Astrocyte (in vitro differentiated cells and primary cell): ENCODE data around the gene SLC38A8. TPM values are rescaled to one million over a fixed set of nuclear protein-coding genes. Genes with fewer than 3 reads are reported as not detected.

Source experiments
- DNase-seq: peaks from one replicate; pipeline ENCODE4 v3.0.0-alpha.2; 2010; ENCODE audit warnings: low read depth
- FAIRE-seq: peaks from 2 replicates; lab custom pipeline; 2011; peaks lifted over from hg19 to GRCh38; lab: Jason Lieb, UNC
- H2AFZ ChIP-seq: 2 replicates; pipeline ENCODE4 v1.6.0; 2012; ENCODE audit warnings: low read depth, low read length, inconsistent platforms
- H3K27ac ChIP-seq: 2 replicates; pipeline ENCODE4 v1.5.1; 2011; ENCODE audit warnings: low read depth, low read length, inconsistent platforms
- H3K27me3 ChIP-seq: 2 replicates; pipeline ENCODE4 v1.6.0; 2011; ENCODE audit warnings: low read length, inconsistent platforms; ENCODE audit not compliant: insufficient read depth
- H3K36me3 ChIP-seq: 2 replicates; pipeline ENCODE4 v1.5.1; 2011; ENCODE audit warnings: low read length, inconsistent platforms; ENCODE audit not compliant: insufficient read depth
- H3K4me1 ChIP-seq: 2 replicates; pipeline ENCODE4 v1.5.1; 2011; ENCODE audit warnings: low read length, inconsistent platforms; ENCODE audit not compliant: insufficient read depth
- H3K4me2 ChIP-seq: 2 replicates; pipeline ENCODE4 v1.6.0; 2012; ENCODE audit warnings: low read length, inconsistent platforms
- H3K4me3 ChIP-seq: 2 replicates; pipeline ENCODE4 v1.5.1; 2011; ENCODE audit warnings: low read depth, mild to moderate bottlenecking, low read length, inconsistent platforms; ENCODE audit not compliant: insufficient read depth
- H3K79me2 ChIP-seq: 2 replicates; pipeline ENCODE4 v1.6.0; 2012; ENCODE audit warnings: mild to moderate bottlenecking, low read length, inconsistent platforms; ENCODE audit not compliant: insufficient read depth
- H3K9ac ChIP-seq: 2 replicates; pipeline ENCODE4 v1.6.0; 2012; ENCODE audit warnings: mild to moderate bottlenecking, low read length, inconsistent platforms
- H3K9me3 ChIP-seq: 2 replicates; pipeline ENCODE4 v1.5.1; 2012; ENCODE audit warnings: low read depth, mild to moderate bottlenecking, low read length, inconsistent platforms; ENCODE audit not compliant: insufficient read depth
- H4K20me1 ChIP-seq: 2 replicates; pipeline ENCODE4 v1.6.0; 2012; ENCODE audit warnings: low read length, inconsistent platforms; ENCODE audit not compliant: insufficient read depth
- H3K27ac Mint-ChIP-seq: one replicate; pipeline ENCODE4 v1.8.0; 2021; ENCODE audit warnings: mild to moderate bottlenecking, mixed read lengths; ENCODE audit not compliant: unreplicated experiment
- H3K27me3 Mint-ChIP-seq: one replicate; pipeline ENCODE4 v1.8.0; 2021; ENCODE audit warnings: low read depth, mixed read lengths; ENCODE audit not compliant: unreplicated experiment
- H3K36me3 Mint-ChIP-seq: one replicate; pipeline ENCODE4 v1.8.0; 2021; ENCODE audit warnings: low read depth, mixed read lengths; ENCODE audit not compliant: unreplicated experiment
- H3K4me1 Mint-ChIP-seq: one replicate; pipeline ENCODE4 v1.8.0; 2021; ENCODE audit warnings: low read depth, mixed read lengths; ENCODE audit not compliant: unreplicated experiment
- H3K4me3 Mint-ChIP-seq: one replicate; pipeline ENCODE4 v1.8.0; 2021; ENCODE audit warnings: mild to moderate bottlenecking, moderate library complexity, mixed read lengths; ENCODE audit not compliant: unreplicated experiment
- H3K9me3 Mint-ChIP-seq: one replicate; pipeline ENCODE4 v1.8.0; 2021; ENCODE audit warnings: mild to moderate bottlenecking, mixed read lengths; ENCODE audit not compliant: unreplicated experiment
- EZH2 ChIP-seq: IDR thresholded peaks from 2 replicates; pipeline ENCODE4 v1.6.1; 2012; ENCODE audit warnings: mild to moderate bottlenecking, low read length, inconsistent platforms; ENCODE audit not compliant: insufficient read depth
- total RNA-seq: library from RNA; stranded (reverse); gene quantifications from 2 replicates; pipeline ENCODE4 v1.2.1, GENCODE V29; 2021
- TF ChIP-seq, protein P1 (sequence below): IDR thresholded peaks from 2 replicates; pipeline ENCODE4 v1.5.1; 2011; ENCODE audit warnings: low read depth, mild to moderate bottlenecking, inconsistent platforms, low read length, moderate library complexity; ENCODE audit not compliant: insufficient read depth

The SLC38A8 gene
- total RNA-seq, 1 donor from 2014 or later: not detected

DNA sequence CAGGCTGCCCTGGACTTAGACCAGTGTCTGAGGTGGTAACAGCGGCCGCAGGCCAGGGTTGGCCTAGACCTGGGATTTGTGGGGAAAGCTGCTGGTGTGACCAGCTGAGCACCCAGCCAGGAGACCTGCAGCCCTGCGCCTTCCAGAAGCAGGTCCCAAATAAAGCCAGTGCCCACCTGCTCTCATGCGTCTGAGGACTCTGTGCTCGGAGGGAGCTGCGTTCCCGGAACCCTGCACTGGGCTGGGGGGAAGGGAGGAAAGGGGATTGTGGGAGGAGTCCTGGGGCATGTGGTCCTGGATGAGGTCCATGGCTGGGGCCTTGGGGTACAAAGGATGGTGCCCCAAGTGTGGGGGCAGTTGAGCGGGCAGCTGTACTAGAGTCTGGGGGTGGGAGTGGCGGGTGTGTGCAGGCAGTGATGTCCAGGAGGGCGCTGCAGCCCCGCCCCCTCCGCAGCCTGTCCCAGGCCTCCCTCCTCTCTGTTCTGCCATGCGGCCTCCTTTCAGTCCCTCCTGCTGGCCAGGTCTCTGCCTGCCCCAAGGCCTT is 76.4 kb downstream of the SLC38A8 start:
- Histone ChIP-seq H3K4me2 (no peak overlapping the region), H3K27me3 (no peaks in the 10 kb centered on the region), H3K27ac (no peak overlapping the region), H3K79me2 (no peaks in the 10 kb centered on the region), H3K9ac (no peak overlapping the region), H4K20me1 (peaks cover 3% of the 10 kb centered on the region), H3K4me3 (no peak overlapping the region), H3K4me1 (no peaks in the 10 kb centered on the region), H3K9me3 (no peaks in the 10 kb centered on the region), H2AFZ (no peak overlapping the region), H3K36me3 (no peaks in the 10 kb centered on the region)
- no peak overlapping the region for H3K27ac Mint-ChIP-seq
- H3K27me3 Mint-ChIP-seq: peaks cover 31% of the 10 kb centered on the region
- FAIRE-seq: no peak
- no peak overlapping the region for H3K4me3 Mint-ChIP-seq
- H3K36me3 Mint-ChIP-seq: no peaks in the 10 kb centered on the region
- TF ChIP-seq EZH2: no peak
- TF ChIP-seq, protein P1, sequence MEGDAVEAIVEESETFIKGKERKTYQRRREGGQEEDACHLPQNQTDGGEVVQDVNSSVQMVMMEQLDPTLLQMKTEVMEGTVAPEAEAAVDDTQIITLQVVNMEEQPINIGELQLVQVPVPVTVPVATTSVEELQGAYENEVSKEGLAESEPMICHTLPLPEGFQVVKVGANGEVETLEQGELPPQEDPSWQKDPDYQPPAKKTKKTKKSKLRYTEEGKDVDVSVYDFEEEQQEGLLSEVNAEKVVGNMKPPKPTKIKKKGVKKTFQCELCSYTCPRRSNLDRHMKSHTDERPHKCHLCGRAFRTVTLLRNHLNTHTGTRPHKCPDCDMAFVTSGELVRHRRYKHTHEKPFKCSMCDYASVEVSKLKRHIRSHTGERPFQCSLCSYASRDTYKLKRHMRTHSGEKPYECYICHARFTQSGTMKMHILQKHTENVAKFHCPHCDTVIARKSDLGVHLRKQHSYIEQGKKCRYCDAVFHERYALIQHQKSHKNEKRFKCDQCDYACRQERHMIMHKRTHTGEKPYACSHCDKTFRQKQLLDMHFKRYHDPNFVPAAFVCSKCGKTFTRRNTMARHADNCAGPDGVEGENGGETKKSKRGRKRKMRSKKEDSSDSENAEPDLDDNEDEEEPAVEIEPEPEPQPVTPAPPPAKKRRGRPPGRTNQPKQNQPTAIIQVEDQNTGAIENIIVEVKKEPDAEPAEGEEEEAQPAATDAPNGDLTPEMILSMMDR: no peak
- H3K9me3 Mint-ChIP-seq: no peaks in the 10 kb centered on the region
- H3K4me1 Mint-ChIP-seq: no peaks in the 10 kb centered on the region
- no peak for DNase-seq

- DNase-seq: no peak
- no peaks in the 10 kb centered on the region for H3K9me3 ChIP-seq
- no peaks in the 10 kb centered on the region for H3K4me1 Mint-ChIP-seq
- H3K27ac ChIP-seq: no peak overlapping the region
- no peaks in the 10 kb centered on the region for H3K36me3 ChIP-seq
- H4K20me1 ChIP-seq: peaks cover 3% of the 10 kb centered on the region
- FAIRE-seq: no peak
- H3K9me3 Mint-ChIP-seq: no peaks in the 10 kb centered on the region
- H3K4me1 ChIP-seq: no peaks in the 10 kb centered on the region
- no peak overlapping the region for H3K4me2 ChIP-seq
- no peak overlapping the region for H2AFZ ChIP-seq
- no peaks in the 10 kb centered on the region for H3K27me3 ChIP-seq
- no peak overlapping the region for H3K27ac Mint-ChIP-seq
- no peak overlapping the region for H3K4me3 ChIP-seq
- H3K9ac ChIP-seq: no peak overlapping the region
- H3K27me3 Mint-ChIP-seq: peaks cover 30% of the 10 kb centered on the region
- H3K79me2 ChIP-seq: no peaks in the 10 kb centered on the region
- no peak overlapping the region for H3K4me3 Mint-ChIP-seq
- no peaks in the 10 kb centered on the region for H3K36me3 Mint-ChIP-seq
- TF ChIP-seq, protein P1: no peak
- TF ChIP-seq EZH2: no peak
Observed at GRCh38 chr16:83965444-83966152, 77.0 kb downstream of the SLC38A8 start.
